Measurements from ENCODE around the gene RAB44. TPM values are rescaled to one million over a fixed set of nuclear protein-coding genes. Genes with fewer than 3 reads are reported as not detected.
A peak's percentile ranks its signal among the peaks of the same experiment; 100 is the strongest.

Gene RAB44
- total RNA-seq, 1 donor from 2014 or later, result not detected

- Histone ChIP-seq H4K20me1 (ENCODE audit: low read depth) (no peaks in the 10 kb centered on the region), H3K9me3 (ENCODE audit: low read depth) (no peaks in the 10 kb centered on the region), H3K4me2 (no peak overlapping the region), H3K9ac (no peak overlapping the region), H3K79me2 (ENCODE audit: low read depth) (no peaks in the 10 kb centered on the region), H2AFZ (replicated peaks) (no peak overlapping the region), H3K4me3 (no peak overlapping the region), H3K4me1 (no peaks in the 10 kb centered on the region), H3F3A (ENCODE audit: low read depth) (no peaks in the 10 kb centered on the region), H3K27me3 (no peaks in the 10 kb centered on the region), H3K27ac (no peak overlapping the region), H3K36me3 (no peaks in the 10 kb centered on the region)
- H3K27me3 Mint-ChIP-seq (ENCODE audit: insufficient read depth, low read depth), result peaks cover 4% of the 10 kb centered on the region
- H3K4me1 Mint-ChIP-seq, result peaks cover 4% of the 10 kb centered on the region
- no peak overlapping the region for H3K4me3 Mint-ChIP-seq
- H3K36me3 Mint-ChIP-seq, result no peaks in the 10 kb centered on the region
- H3K9me3 Mint-ChIP-seq, result no peaks in the 10 kb centered on the region
- no peak overlapping the region for H3K27ac Mint-ChIP-seq
- TF ChIP-seq EZH2phosphoT487 (IDR thresholded peaks at IDR 0.05), result no peak
- TF ChIP-seq CTCF (IDR thresholded peaks at IDR 0.05), result no peak
- no peak for TF ChIP-seq EZH2 (IDR thresholded peaks at IDR 0.05)
- DNase-seq (ENCODE audit: low spot score), result no peak
Measured at GRCh38 chr6:36700831-36701230, 3.2 kb downstream of the RAB44 start.

- TF ChIP-seq CTCF (IDR thresholded peaks at IDR 0.05) (peak; percentile 42), EZH2 (IDR thresholded peaks at IDR 0.05) (no peak)
- Histone ChIP-seq H3F3A (ENCODE audit: low read depth) (no peaks in the 10 kb centered on the region), H3K4me3 (no peak overlapping the region), H3K9ac (no peak overlapping the region), H3K9me3 (ENCODE audit: low read depth) (no peaks in the 10 kb centered on the region), H3K27me3 (no peaks in the 10 kb centered on the region), H3K27ac (no peak overlapping the region), H3K36me3 (no peaks in the 10 kb centered on the region), H3K4me2 (no peak overlapping the region), H3K4me1 (no peaks in the 10 kb centered on the region), H3K79me2 (ENCODE audit: low read depth) (no peaks in the 10 kb centered on the region), H4K20me1 (ENCODE audit: low read depth) (no peaks in the 10 kb centered on the region), H2AFZ (replicated peaks) (no peak overlapping the region)
- no peaks in the 10 kb centered on the region for H3K9me3 Mint-ChIP-seq
- DNase-seq (ENCODE audit: low spot score), result no peak
- no peak overlapping the region for H3K4me3 Mint-ChIP-seq
- peaks cover 4% of the 10 kb centered on the region for H3K27me3 Mint-ChIP-seq (ENCODE audit: insufficient read depth, low read depth)
- peaks cover 4% of the 10 kb centered on the region for H3K4me1 Mint-ChIP-seq
- no peak overlapping the region for H3K27ac Mint-ChIP-seq
- no peaks in the 10 kb centered on the region for H3K36me3 Mint-ChIP-seq
Measured at GRCh38 chr6:36701401-36701991, 3.9 kb downstream of the RAB44 start.

- H3K9me3 Mint-ChIP-seq, result no peaks in the 10 kb centered on the region
- no peaks in the 10 kb centered on the region for H3K36me3 Mint-ChIP-seq
- no peaks in the 10 kb centered on the region for H3K9me3 ChIP-seq (ENCODE audit: low read depth)
- no peaks in the 10 kb centered on the region for H3K79me2 ChIP-seq (ENCODE audit: low read depth)
- no peaks in the 10 kb centered on the region for H3K27me3 ChIP-seq
- no peak overlapping the region for H3K4me3 ChIP-seq
- H4K20me1 ChIP-seq (ENCODE audit: low read depth), result no peaks in the 10 kb centered on the region
- no peak overlapping the region for H3K9ac ChIP-seq
- H2AFZ ChIP-seq (replicated peaks), result no peak overlapping the region
- no peaks in the 10 kb centered on the region for H3F3A ChIP-seq (ENCODE audit: low read depth)
- DNase-seq (ENCODE audit: low spot score), result no peak
- H3K27ac Mint-ChIP-seq, result no peak overlapping the region
- H3K27me3 Mint-ChIP-seq (ENCODE audit: insufficient read depth, low read depth), result peaks cover 7% of the 10 kb centered on the region
- no peak overlapping the region for H3K4me2 ChIP-seq
- H3K4me1 Mint-ChIP-seq, result peaks cover 4% of the 10 kb centered on the region
- no peak overlapping the region for H3K27ac ChIP-seq
- TF ChIP-seq CTCF (IDR thresholded peaks at IDR 0.05) (no peak), EZH2 (IDR thresholded peaks at IDR 0.05) (no peak), EZH2phosphoT487 (IDR thresholded peaks at IDR 0.05) (no peak)
- no peaks in the 10 kb centered on the region for H3K4me1 ChIP-seq
- H3K4me3 Mint-ChIP-seq, result peak overlapping the region; percentile 42
- H3K36me3 ChIP-seq, result no peaks in the 10 kb centered on the region
Measured at GRCh38 chr6:36702656-36703055, 5.0 kb downstream of the RAB44 start.
